Osteocyte (in vitro differentiated cells): ENCODE data around the gene TSSK6. TPM values are rescaled to one million over a fixed set of nuclear protein-coding genes. Genes with fewer than 3 reads are reported as not detected.

Experiments
- DNase-seq: peaks from one replicate; pipeline ENCODE4 v3.0.0; 2021; ENCODE audit warnings: mixed read lengths; ENCODE audit not compliant: unreplicated experiment; ENCODE audit errors: extremely low spot score
- H3K27ac Mint-ChIP-seq: one replicate; pipeline ENCODE4 v1.8.0; 2021; ENCODE audit warnings: mild to moderate bottlenecking, mixed read lengths; ENCODE audit not compliant: unreplicated experiment
- H3K27me3 Mint-ChIP-seq: one replicate; pipeline ENCODE4 v1.8.0; 2021; ENCODE audit warnings: mixed read lengths; ENCODE audit not compliant: unreplicated experiment
- H3K36me3 Mint-ChIP-seq: one replicate; pipeline ENCODE4 v1.8.0; 2021; ENCODE audit warnings: mixed read lengths; ENCODE audit not compliant: unreplicated experiment
- H3K4me1 Mint-ChIP-seq: one replicate; pipeline ENCODE4 v1.8.0; 2021; ENCODE audit warnings: mixed read lengths; ENCODE audit not compliant: unreplicated experiment
- H3K4me3 Mint-ChIP-seq: one replicate; pipeline ENCODE4 v1.8.0; 2021; ENCODE audit warnings: mild to moderate bottlenecking, moderate library complexity, mixed read lengths; ENCODE audit not compliant: unreplicated experiment
- H3K9me3 Mint-ChIP-seq: one replicate; pipeline ENCODE4 v1.8.0; 2021; ENCODE audit warnings: mixed read lengths; ENCODE audit not compliant: unreplicated experiment
- CTCF ChIP-seq: fragments of 200-600 bp; sonication (generic); IDR thresholded peaks from 2 replicates; pipeline ENCODE4 v1.5.0; 2021; ENCODE audit warnings: antibody characterized with exemption, mild to moderate bottlenecking, moderate library complexity
- total RNA-seq: library from RNA; stranded (reverse); gene quantifications from 2 replicates; pipeline ENCODE4 v1.2.1, GENCODE V29; 2021

The TSSK6 gene
- total RNA-seq, 1 donor from 2014 or later: 1.7 TPM

- H3K9me3 Mint-ChIP-seq: no peaks in the 10 kb centered on the region
- H3K4me3 Mint-ChIP-seq: no peak overlapping the region
- H3K27ac Mint-ChIP-seq: no peak overlapping the region
- H3K4me1 Mint-ChIP-seq: peaks cover 23% of the 10 kb centered on the region
- no peaks in the 10 kb centered on the region for H3K27me3 Mint-ChIP-seq
- TF ChIP-seq CTCF: no peak
- no peaks in the 10 kb centered on the region for H3K36me3 Mint-ChIP-seq
- DNase-seq: no peak
Observed at GRCh38 chr19:19548915-19549759, 33.8 kb upstream of the TSSK6 start.

- TF ChIP-seq CTCF: no peak
- Mint-ChIP-seq H3K4me3 (no peak overlapping the region), H3K27me3 (no peaks in the 10 kb centered on the region), H3K9me3 (no peaks in the 10 kb centered on the region), H3K27ac (no peak overlapping the region), H3K4me1 (peaks cover 23% of the 10 kb centered on the region), H3K36me3 (no peaks in the 10 kb centered on the region)
- no peak for DNase-seq
Observed at GRCh38 chr19:19547674-19548336, 32.5 kb upstream of the TSSK6 start.

- DNase-seq: no peak
- H3K36me3 Mint-ChIP-seq: no peaks in the 10 kb centered on the region
- H3K27ac Mint-ChIP-seq: no peak overlapping the region
- no peak overlapping the region for H3K4me3 Mint-ChIP-seq
- H3K9me3 Mint-ChIP-seq: no peaks in the 10 kb centered on the region
- H3K4me1 Mint-ChIP-seq: peaks cover 13% of the 10 kb centered on the region
- no peak for TF ChIP-seq CTCF
- H3K27me3 Mint-ChIP-seq: no peaks in the 10 kb centered on the region
Observed at GRCh38 chr19:19546751-19547162, 31.4 kb upstream of the TSSK6 start.

- Mint-ChIP-seq H3K27me3 (no peaks in the 10 kb centered on the region), H3K9me3 (no peaks in the 10 kb centered on the region), H3K36me3 (no peaks in the 10 kb centered on the region), H3K27ac (no peak overlapping the region), H3K4me3 (no peak overlapping the region), H3K4me1 (peaks cover 4% of the 10 kb centered on the region)
- no peak for DNase-seq
- no peak for TF ChIP-seq CTCF
Observed at GRCh38 chr19:19545707-19546106, 30.4 kb upstream of the TSSK6 start.

- Mint-ChIP-seq H3K9me3 (no peaks in the 10 kb centered on the region), H3K36me3 (no peaks in the 10 kb centered on the region), H3K4me3 (no peak overlapping the region), H3K27me3 (no peaks in the 10 kb centered on the region), H3K4me1 (peaks cover 2% of the 10 kb centered on the region), H3K27ac (no peak overlapping the region)
- no peak for TF ChIP-seq CTCF
- no peak for DNase-seq
Observed at GRCh38 chr19:19544954-19545591, 29.7 kb upstream of the TSSK6 start.
